Activated CD8-positive, alpha-beta memory T cell treated with anti-CD3 and anti-CD28 coated beads for 48 hours (primary cell): ENCODE data around the gene MORN5.

Experiments
- DNase-seq, 3 experiments: peaks; one replicate each; pipeline ENCODE4 v3.0.0-alpha.2; 2020; ENCODE audit warnings: low read depth in 2 of 3, low spot score in 2 of 3

The MORN5 gene

DNA sequence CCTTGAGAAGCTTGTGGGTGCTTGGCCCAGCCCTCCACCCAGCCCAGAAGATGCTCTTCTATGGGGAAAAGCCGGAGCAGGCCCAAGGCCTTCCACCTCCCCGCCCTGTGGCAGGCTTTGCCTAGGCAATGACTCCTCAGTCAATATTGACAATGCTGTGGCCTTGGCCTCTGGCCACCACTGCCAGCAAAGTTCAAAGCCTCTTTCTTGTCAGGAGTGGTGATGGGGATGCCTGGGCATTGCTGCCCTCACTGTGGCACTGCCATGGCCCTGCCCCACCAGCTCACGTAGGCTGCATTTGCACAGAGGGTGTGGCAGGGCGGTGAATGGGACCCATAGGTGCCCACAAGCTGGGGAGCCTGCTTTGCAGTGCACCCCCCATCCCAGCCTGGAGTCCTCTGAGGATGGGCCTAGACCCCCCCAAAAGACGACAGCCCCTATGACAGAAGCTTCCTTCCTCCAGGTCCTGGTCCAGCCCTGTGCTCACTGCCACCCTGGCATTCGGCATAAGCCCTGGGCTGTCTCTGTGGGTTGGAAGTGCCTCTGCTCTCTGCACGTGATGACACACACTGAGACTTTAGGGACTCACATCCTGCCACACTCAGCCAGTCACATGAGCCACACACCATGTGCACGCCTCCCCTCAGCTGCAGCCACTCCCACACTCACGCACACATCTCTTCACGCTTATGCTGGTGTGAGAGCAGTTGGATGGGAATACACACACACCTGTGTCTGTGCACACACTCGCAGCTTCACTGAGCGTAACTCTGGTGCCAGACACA, 31.1 kb downstream of the MORN5 start:
- DNase-seq: no peak

- DNase-seq: no peak
Measured at GRCh38 chr9:122191584-122191983, 31.9 kb downstream of the MORN5 start.

DNA sequence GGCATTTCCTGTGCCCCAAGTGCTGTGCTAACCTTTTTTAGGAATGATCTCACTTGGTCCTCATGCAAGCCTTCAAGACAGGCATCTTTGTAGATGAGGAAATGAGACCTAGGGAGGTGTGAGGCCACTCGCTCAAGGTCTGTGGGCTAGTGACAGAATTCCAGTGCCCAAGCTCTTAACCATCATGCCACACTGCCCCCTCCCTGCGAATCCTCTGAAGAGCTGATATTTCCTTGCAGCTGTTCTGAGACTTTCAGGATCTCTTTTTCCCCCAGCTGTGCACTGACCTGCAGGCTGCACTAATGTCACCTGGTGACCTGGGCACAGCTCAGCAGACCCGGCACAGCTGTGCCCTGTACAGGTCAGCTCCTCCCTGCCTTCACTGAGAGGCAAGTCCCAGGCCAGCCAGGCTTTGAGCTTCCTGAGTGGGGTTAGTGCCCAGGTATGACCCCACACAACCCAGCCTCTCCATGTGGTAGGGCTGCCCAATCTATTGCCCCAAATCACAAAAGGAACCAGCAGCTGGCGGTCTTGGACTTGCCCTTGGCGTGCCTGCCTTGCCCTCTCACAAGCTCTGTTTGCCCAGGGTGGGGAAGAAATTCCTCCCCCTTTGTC, 32.7 kb downstream of the MORN5 start:
- no peak for DNase-seq

DNA sequence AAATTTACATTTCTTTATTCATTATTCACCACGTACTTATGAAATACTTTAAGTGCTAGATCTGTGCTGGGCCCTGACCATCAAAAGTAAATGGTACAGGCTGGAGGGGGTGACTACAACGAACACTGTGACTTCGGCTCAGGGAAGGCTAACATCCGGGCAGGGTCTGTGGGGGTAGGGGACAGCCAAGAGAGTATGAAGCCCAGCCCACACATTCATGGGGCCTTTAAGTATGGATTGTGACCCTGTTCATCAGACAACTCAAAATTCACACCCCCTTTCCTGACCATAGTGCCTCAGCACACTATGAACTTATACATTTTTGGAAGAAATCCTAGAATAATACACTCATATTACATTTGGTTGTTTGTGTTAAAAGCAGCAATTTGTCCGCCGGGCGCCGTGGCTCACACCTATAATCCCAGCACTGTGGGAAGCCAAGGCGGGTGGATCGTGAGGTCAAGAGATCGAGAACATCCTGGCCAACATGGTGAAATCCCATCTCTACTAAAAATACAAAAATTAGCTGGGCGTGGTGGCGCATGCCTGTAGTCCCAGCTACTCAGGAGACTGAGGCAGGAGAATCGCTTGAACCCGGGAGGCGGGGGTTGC, 33.3 kb downstream of the MORN5 start:
- no peak for DNase-seq

DNA sequence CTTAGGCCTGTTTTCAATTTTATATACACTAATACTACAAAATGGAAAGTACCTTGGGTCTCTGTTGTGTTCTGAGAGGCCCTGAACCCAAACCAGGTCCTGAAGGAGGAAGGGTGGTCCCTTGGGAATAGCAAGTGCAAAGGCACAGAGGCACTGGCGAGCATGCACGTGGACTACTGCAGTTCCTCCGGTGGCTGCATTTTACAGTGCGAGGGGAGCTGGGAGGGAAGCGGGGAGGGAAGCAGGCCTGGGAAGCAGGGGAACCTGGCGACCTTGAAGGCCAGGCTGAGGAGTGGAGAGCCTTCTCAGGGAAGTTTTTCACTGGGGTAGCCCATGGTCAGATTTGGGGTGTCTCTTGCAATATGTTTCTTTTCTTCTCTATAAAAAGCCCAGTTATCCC, 33.9 kb downstream of the MORN5 start:
- DNase-seq: no peak

GRCh38 chr9:122195875-122196274, 36.2 kb downstream of the MORN5 start:
- DNase-seq: no peak

- no peak for DNase-seq
Measured at GRCh38 chr9:122197426-122197825, 37.7 kb downstream of the MORN5 start.

DNA sequence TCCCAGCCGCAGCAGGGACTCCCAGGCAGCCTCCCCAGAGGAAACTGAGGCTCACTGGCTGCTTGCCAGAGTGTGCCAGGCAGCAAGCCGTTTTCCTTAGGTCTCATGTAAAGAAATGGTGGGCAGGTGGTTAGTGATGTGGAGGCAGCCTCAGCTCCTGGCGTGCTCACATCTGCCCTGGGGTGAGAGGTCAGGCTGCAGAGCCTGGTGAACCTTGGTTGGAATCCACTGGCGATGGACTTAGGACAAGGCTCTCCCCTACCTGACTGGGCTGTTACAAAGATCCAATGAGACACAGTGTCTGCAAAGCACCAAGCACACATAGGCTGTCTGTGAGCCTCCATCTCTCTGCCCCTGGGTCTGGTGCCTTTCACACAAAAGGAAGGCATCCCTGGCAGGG, 38.2 kb downstream of the MORN5 start:
- no peak for DNase-seq

DNA sequence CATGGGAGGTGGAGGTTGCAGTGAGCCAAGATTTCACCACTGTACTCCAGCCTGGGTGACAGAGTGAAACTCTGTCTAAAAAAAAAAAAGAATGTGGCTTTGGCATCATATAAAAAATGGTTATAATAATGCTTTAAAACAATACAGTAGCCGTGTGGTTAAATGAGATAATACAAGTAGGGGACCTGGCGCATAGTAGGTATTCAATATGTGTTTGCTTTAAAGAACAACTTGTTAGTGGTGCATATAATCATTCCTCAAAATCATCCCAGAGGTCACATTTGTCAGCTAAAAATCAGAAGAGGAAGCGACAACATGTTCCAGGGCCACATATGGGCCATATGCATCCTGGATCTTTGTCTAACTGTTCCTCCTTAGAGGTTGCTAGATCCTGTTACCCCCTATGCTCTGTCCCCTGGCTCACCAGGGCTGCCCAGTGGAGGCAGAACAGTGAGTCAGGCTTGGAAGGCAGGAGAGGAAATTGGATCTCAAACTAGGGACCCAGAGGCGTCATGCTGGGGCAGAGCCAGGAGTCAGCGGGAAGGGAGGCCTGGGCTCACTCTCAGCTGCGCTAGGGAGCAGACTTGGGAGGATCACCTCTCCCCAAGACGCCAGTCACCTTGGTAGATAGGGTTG, 41.4 kb downstream of the MORN5 start:
- no peak for DNase-seq

DNA sequence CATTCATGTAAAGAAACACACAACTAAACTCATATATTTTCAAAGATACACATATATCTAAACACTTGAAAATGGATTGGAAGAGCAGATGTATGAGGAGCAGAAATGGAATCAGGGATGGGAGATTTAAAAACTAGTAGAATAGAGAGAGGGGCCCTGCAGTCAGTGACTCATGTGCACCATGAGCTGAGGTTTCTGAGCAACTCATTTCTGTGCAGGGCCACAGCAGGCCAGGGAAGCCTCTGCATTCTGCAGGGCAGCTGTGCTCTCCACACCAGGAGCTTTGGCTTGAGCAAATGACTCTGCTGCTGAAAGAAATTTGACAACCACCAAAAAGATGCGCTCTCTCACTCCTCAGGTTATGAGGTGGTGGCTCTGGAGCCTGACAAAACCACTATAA, 41.9 kb downstream of the MORN5 start:
- DNase-seq: no peak

DNA sequence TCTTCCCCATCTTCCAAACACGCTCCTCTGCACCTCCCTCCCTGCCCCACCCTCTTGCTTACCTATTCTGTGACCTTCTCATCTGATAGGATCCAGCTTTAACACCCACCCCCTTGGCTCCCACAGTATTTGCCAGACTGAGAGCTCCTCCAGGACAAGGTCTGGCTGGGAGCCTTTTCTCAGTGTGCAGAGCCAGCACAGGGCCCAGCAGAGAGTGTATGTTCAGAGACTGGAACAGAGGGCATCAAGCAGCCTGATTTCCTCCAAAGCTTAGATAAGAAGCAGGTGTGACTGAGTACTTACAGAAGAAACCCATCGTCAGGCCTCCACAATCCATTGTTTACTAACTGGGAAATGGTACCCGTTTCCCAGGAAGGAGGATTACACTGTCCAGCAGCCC, 42.4 kb downstream of the MORN5 start:
- DNase-seq: no peak

GRCh38 chr9:122204055-122204454, 44.3 kb downstream of the MORN5 start:
- DNase-seq: no peak

- no peak for DNase-seq
Measured at GRCh38 chr9:122204491-122204890, 44.8 kb downstream of the MORN5 start.

DNA sequence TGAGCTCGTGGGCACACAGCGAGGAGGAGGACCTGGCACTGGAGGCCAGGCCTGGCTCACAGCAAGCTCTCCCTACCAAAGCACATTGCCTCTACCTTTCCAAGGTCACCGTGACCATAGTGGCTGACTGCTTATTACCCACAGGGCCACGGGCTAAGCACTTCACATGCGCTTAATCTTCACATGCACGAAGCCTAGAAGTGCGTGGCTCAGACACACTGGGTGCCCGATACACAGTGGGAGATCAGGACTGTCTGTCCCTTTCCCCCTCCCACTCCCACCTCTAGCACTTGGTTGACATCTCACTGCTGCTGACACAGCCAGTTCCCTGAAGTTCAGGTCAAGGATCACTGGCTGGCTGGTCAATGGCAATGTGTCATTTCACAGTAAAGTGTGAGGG, 45.5 kb downstream of the MORN5 start:
- DNase-seq: no peak

GRCh38 chr9:122206118-122207046, 46.7 kb downstream of the MORN5 start:
- no peak for DNase-seq

DNA sequence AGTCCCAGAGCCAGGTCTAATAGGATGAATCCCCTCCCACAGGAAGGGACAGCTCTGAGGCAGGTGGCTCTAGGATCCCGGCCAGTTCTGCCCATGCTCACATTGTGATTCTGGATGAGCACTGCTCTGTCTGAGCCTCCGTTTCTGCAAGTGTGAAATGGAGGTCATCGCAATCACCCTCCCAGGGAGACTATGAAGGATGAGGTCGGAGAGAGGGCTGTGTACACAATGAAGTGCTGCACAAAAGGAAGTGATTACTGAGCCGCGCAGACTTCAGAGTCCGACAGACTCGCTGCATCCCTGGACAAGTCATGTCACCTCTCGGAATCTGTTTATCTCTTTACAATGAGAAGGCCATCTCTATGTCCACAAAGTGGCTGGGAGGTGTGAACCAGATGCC, 47.4 kb downstream of the MORN5 start:
- DNase-seq: no peak

- DNase-seq: no peak
Measured at GRCh38 chr9:122209451-122209850, 49.7 kb downstream of the MORN5 start.

DNA sequence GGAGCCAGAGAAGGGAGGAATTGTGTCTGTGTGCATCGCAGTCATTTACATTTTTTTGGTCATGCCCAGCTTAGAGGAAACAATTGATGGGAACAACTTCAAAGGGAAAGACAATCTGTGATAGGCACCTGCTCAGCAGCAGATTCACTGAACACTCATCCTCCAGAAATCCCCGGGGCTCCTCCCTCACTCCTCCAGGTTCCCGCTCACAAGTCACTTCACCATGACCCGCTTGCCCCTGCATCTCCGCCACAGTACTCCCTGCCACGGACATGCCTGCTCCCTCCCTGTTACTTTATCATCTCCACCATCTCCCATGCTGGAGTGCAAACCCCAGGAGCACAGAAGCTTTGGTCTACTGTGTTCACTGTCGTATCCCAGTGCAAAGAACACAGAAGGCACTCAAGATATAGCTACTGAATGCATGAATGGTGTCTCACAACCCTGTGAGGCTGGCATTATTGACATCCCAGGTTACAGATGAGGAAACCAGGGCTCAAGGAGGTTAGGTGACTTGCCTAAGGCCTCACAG, 52.8 kb downstream of the MORN5 start:
- no peak for DNase-seq

DNA sequence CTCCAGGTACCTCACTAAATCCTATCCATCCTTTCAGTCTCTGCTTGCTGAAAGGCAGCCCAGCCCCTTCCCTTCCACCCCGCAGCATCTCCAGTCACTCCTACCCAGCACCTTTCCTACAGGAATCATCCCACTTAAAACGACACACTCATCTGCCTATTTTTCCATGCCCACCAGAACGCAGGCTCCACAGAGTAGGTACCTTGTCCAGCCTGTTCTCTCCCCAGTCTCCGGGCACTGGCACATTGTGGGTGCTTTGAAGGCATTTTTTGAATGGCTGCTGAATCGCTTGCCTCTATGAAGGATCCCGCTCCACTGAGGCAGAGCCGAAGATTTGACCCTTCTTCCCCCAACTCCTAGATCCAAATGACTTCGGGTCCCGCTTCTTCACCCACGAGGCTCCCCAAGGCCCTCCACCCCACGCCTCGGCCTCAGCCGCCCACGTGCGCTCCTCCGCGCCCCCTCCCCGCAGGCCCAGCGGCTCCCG, 53.4 kb downstream of the MORN5 start:
- no peak for DNase-seq

- no peak for DNase-seq
Measured at GRCh38 chr9:122213589-122214413, 54.1 kb downstream of the MORN5 start.
